ENCODE data around the gene GLT1D1.
"Not testable (repeated sequence)": the region's sequence is repeated elsewhere in the genome, so short reads cannot be mapped to it uniquely, and the experiment has no call there.

The GLT1D1 gene

GRCh38 chr12:128850400-128850799 lies 2.9 kb upstream of the GLT1D1 start:
- no peaks in the 10 kb centered on the region for H3K27me3 ChIP-seq (ENCODE audit: insufficient read depth, low read length, poor library complexity)
- H3K27ac ChIP-seq (ENCODE audit: low read length), result no peak overlapping the region
- no peaks in the 10 kb centered on the region for H4K20me1 ChIP-seq (ENCODE audit: insufficient read depth, low read length)
- no peaks in the 10 kb centered on the region for H3K79me2 ChIP-seq (ENCODE audit: insufficient read depth, low read length)
- TF ChIP-seq EZH2 (IDR thresholded peaks at IDR 0.05; ENCODE audit: borderline replicate concordance, low read depth, low read length, severe bottlenecking), result no peak
- no peaks in the 10 kb centered on the region for H3K36me3 ChIP-seq (ENCODE audit: insufficient read depth, low read length)
- ATAC-seq (ENCODE audit: insufficient read depth, low read depth), result no peak
- H3K4me2 ChIP-seq (ENCODE audit: insufficient read depth, low read length), result no peak overlapping the region
- H3K9me3 ChIP-seq (ENCODE audit: insufficient read depth, low read length, severe bottlenecking), result no peaks in the 10 kb centered on the region
- H3K4me1 ChIP-seq (ENCODE audit: insufficient read depth, low read length), result no peaks in the 10 kb centered on the region
- H3K4me3 ChIP-seq (ENCODE audit: low read depth in 1 of 2, low read length in 2 of 2), result no peak overlapping the region
- no peak overlapping the region for H3K9ac ChIP-seq (ENCODE audit: low read depth, low read length)
- no peak for DNase-seq
- no peak overlapping the region for H2AFZ ChIP-seq (ENCODE audit: low read depth, low read length)

- not testable (repeated sequence) for H3K36me3 ChIP-seq (ENCODE audit: insufficient read depth, low read length); H3K4me1 ChIP-seq (ENCODE audit: insufficient read depth, low read length); H3K9me3 ChIP-seq (ENCODE audit: insufficient read depth, low read length, severe bottlenecking); H4K20me1 ChIP-seq (ENCODE audit: insufficient read depth, low read length); H3K27ac ChIP-seq (ENCODE audit: low read length); H3K9ac ChIP-seq (ENCODE audit: low read depth, low read length); ATAC-seq (ENCODE audit: insufficient read depth, low read depth); H3K4me3 ChIP-seq (ENCODE audit: low read depth in 1 of 2, low read length in 2 of 2); H3K79me2 ChIP-seq (ENCODE audit: insufficient read depth, low read length); H3K27me3 ChIP-seq (ENCODE audit: insufficient read depth, low read length, poor library complexity); DNase-seq; H3K4me2 ChIP-seq (ENCODE audit: insufficient read depth, low read length); H2AFZ ChIP-seq (ENCODE audit: low read depth, low read length)
Measured at GRCh38 chr12:128851429-128851828, 1.8 kb upstream of the GLT1D1 start.

- TF ChIP-seq EZH2 (IDR thresholded peaks at IDR 0.05; ENCODE audit: borderline replicate concordance, low read depth, low read length, severe bottlenecking) (no peak), CTCF (IDR thresholded peaks at IDR 0.05; ENCODE audit: borderline replicate concordance, extremely low read depth, low read length, poor library complexity, severe bottlenecking) (no peak)
- Histone ChIP-seq H3K4me1 (ENCODE audit: insufficient read depth, low read length) (no peaks in the 10 kb centered on the region), H3K27me3 (ENCODE audit: insufficient read depth, low read length, poor library complexity) (no peaks in the 10 kb centered on the region)
Measured at GRCh38 chr12:128852026-128852698, 1.1 kb upstream of the GLT1D1 start.

GRCh38 chr12:128853600-128854197 lies 421 bp downstream of the GLT1D1 start:
- H3K4me2 ChIP-seq (ENCODE audit: insufficient read depth, low read length), result no peak overlapping the region
- no peak overlapping the region for H3K27ac ChIP-seq (ENCODE audit: low read length)
- no peaks in the 10 kb centered on the region for H3K9me3 ChIP-seq (ENCODE audit: insufficient read depth, low read length, severe bottlenecking)
- H2AFZ ChIP-seq (ENCODE audit: low read depth, low read length), result no peak overlapping the region
- H3K4me3 ChIP-seq (ENCODE audit: low read depth in 1 of 2, low read length in 2 of 2), result no peak overlapping the region
- DNase-seq, result no peak
- no peaks in the 10 kb centered on the region for H3K79me2 ChIP-seq (ENCODE audit: insufficient read depth, low read length)
- no peaks in the 10 kb centered on the region for H3K27me3 ChIP-seq (ENCODE audit: insufficient read depth, low read length, poor library complexity)
- no peaks in the 10 kb centered on the region for H3K36me3 ChIP-seq (ENCODE audit: insufficient read depth, low read length)
- no peak overlapping the region for H3K9ac ChIP-seq (ENCODE audit: low read depth, low read length)
- no peak for ATAC-seq (ENCODE audit: insufficient read depth, low read depth)
- TF ChIP-seq CTCF (IDR thresholded peaks at IDR 0.05; ENCODE audit: borderline replicate concordance, extremely low read depth, low read length, poor library complexity, severe bottlenecking) (no peak), EZH2 (IDR thresholded peaks at IDR 0.05; ENCODE audit: borderline replicate concordance, low read depth, low read length, severe bottlenecking) (no peak)
- H4K20me1 ChIP-seq (ENCODE audit: insufficient read depth, low read length), result no peaks in the 10 kb centered on the region
- H3K4me1 ChIP-seq (ENCODE audit: insufficient read depth, low read length), result no peaks in the 10 kb centered on the region

More at GRCh38 chr12:128852026-128852698, 1.1 kb upstream of the GLT1D1 start:
- no peaks in the 10 kb centered on the region for H4K20me1 ChIP-seq (ENCODE audit: insufficient read depth, low read length)
- ATAC-seq (ENCODE audit: insufficient read depth, low read depth), result no peak
- H2AFZ ChIP-seq (ENCODE audit: low read depth, low read length), result no peak overlapping the region
- no peak overlapping the region for H3K4me2 ChIP-seq (ENCODE audit: insufficient read depth, low read length)
- H3K27ac ChIP-seq (ENCODE audit: low read length), result no peak overlapping the region
- H3K36me3 ChIP-seq (ENCODE audit: insufficient read depth, low read length), result no peaks in the 10 kb centered on the region
- no peaks in the 10 kb centered on the region for H3K9me3 ChIP-seq (ENCODE audit: insufficient read depth, low read length, severe bottlenecking)
- no peak for DNase-seq
- no peak overlapping the region for H3K9ac ChIP-seq (ENCODE audit: low read depth, low read length)
- H3K4me3 ChIP-seq (ENCODE audit: low read depth in 1 of 2, low read length in 2 of 2), result no peak overlapping the region
- no peaks in the 10 kb centered on the region for H3K79me2 ChIP-seq (ENCODE audit: insufficient read depth, low read length)

Data from DND-41 (cell line).